Gastroesophageal sphincter (tissue), 4 donors: Measurements from ENCODE around the gene OFD1. TPM values are rescaled to one million over a fixed set of nuclear protein-coding genes. Genes with fewer than 3 reads are reported as not detected.
A peak's percentile ranks its signal among the peaks of the same experiment; 100 is the strongest.

Source experiments
- ATAC-seq: fragments of 150-250 bp; one replicate; pipeline ENCODE4 v1.9.1; 2016; ENCODE audit warnings: mild to moderate bottlenecking, moderate library complexity
- H3K27ac ChIP-seq, 4 donors: fragments of 200-600 bp; sonication (generic) in 3 of 4; 1 replicate in 3 of 4; 2 replicates in 1 of 4; pipeline ENCODE4 v1.5.1; 2016 to 2019
- H3K27me3 ChIP-seq: fragments of 200-600 bp; sonication (generic); one replicate; pipeline ENCODE4 v1.5.1; 2019
- H3K36me3 ChIP-seq, 2 donors: fragments of 200-600 bp; sonication (generic); one replicate each; pipeline ENCODE4 v1.5.1; 2019; ENCODE audit warnings: control low read depth in 1 of 2
- H3K4me1 ChIP-seq, 3 donors: fragments of 200-600 bp; sonication (generic); 1 replicate in 2 of 3; 2 replicates in 1 of 3; pipeline ENCODE4 v1.5.1; 2016 to 2019; ENCODE audit warnings: control low read depth in 2 of 3
- H3K4me3 ChIP-seq, 2 donors: fragments of 200-600 bp; sonication (generic); one replicate each; pipeline ENCODE4 v1.5.1; 2019; ENCODE audit warnings: mild to moderate bottlenecking in 1 of 2, moderate library complexity in 1 of 2
- H3K9me3 ChIP-seq, 3 donors: fragments of 200-600 bp; sonication (generic); one replicate each; pipeline ENCODE4 v1.5.1; 2017 to 2019; ENCODE audit warnings: control low read depth in 2 of 3
- EP300 ChIP-seq: sonication (generic); formaldehyde crosslinking; IDR thresholded peaks from one replicate; pipeline ENCODE4 v1.6.1; 2017; ENCODE audit warnings: antibody characterized with exemption, mild to moderate bottlenecking
- POLR2A ChIP-seq, 2 donors: fragments of 450-650 bp; IDR thresholded peaks; one replicate each; pipeline ENCODE4 v1.6.1; 2017; ENCODE audit warnings: antibody characterized with exemption in 2 of 2, mild to moderate bottlenecking in 2 of 2, moderate library complexity in 1 of 2
- POLR2AphosphoS5 ChIP-seq: sonication (generic); formaldehyde crosslinking; IDR thresholded peaks from one replicate; pipeline ENCODE4 v1.6.1; 2017; ENCODE audit warnings: antibody characterized with exemption
- WGBS, 2 donors: methylation state at CpG; one replicate each; pipeline ENCODE4 v1.1.5; 2018; ENCODE audit warnings: low coverage in 1 of 2; 5-methylcytosine and 5-hydroxymethylcytosine counted together
- total RNA-seq, 4 donors: library from RNA; depleted of rRNA; stranded (reverse); fragments of >200 nt; gene quantifications; one replicate each; pipeline ENCODE4 v1.1.0, GENCODE V29; 2016
- TF ChIP-seq, protein P1 (sequence below), 4 experiments: fragments of 200-600 bp in 2 of 4; fragments of 450-650 bp in 2 of 4; sonication (generic) in 1 of 4; IDR thresholded peaks; one replicate each; pipeline ENCODE4 v1.5.1; 2017 to 2019; ENCODE audit warnings: antibody characterized with exemption in 4 of 4, mild to moderate bottlenecking in 2 of 4, moderate library complexity in 2 of 4

The OFD1 gene
- total RNA-seq, 4 donors from 2014 or later, result 15.2 to 26.6 (median 22.5) TPM

DNA sequence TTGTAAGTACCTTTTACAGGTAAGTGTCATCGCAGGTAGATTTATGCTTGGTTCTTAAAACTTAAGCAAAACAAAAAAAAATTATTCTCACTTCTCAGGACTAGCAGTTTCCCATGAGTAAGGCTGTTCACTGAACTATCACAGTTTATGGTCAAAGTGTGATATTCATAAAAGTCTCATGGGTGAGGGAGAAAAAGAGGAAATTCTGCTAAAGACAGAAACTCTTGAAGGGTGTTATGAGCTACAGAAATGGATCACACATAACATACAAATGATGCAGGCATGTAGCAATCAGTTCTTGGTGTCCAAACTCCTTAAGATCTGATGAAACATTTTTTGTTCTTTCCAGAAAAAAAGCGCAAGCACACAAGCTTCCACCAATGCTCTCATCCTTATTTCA is 37.1 kb upstream of the OFD1 start:
- TF ChIP-seq POLR2AphosphoS5, result no peak
- TF ChIP-seq, protein P1, sequence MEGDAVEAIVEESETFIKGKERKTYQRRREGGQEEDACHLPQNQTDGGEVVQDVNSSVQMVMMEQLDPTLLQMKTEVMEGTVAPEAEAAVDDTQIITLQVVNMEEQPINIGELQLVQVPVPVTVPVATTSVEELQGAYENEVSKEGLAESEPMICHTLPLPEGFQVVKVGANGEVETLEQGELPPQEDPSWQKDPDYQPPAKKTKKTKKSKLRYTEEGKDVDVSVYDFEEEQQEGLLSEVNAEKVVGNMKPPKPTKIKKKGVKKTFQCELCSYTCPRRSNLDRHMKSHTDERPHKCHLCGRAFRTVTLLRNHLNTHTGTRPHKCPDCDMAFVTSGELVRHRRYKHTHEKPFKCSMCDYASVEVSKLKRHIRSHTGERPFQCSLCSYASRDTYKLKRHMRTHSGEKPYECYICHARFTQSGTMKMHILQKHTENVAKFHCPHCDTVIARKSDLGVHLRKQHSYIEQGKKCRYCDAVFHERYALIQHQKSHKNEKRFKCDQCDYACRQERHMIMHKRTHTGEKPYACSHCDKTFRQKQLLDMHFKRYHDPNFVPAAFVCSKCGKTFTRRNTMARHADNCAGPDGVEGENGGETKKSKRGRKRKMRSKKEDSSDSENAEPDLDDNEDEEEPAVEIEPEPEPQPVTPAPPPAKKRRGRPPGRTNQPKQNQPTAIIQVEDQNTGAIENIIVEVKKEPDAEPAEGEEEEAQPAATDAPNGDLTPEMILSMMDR (IDR thresholded peaks at IDR 0.05), result no peak
- TF ChIP-seq EP300, result no peak
- no peak for TF ChIP-seq POLR2A (IDR thresholded peaks at IDR 0.05)
- Histone ChIP-seq H3K27ac (no peak overlapping the region), H3K27me3 (no peaks in the 10 kb centered on the region), H3K4me3 (no peak overlapping the region), H3K9me3 (no peaks in the 10 kb centered on the region), H3K4me1 (peaks cover 0 to 95% (median 3%) of the 10 kb centered on the region in 3 donors), H3K36me3 (no peaks in the 10 kb centered on the region)
- 86 to 90% methylated on average over 1 to 2 of the region's 2 CpGs for WGBS, 2 donors
- ATAC-seq, result peak; percentile 11

DNA sequence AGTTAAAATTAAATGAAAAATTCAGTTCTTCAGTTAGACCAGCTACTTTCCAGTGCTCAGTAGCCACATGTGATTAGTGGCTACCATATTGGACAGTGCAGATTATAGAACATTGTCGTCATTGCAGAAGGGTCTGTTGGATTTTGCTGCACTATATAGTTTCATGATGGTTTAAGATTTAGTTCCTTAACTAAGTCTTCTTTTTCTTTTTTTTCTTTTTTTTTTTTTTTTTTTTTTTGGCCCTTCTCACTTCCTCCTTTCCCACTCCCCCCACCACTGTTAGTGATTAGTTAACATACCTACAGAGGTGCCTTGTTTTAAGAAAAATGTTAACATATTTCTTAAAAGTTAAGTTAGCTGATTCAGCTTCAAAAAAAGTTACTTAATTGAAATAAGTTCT is 36.6 kb upstream of the OFD1 start:
- Histone ChIP-seq H3K27ac (no peak overlapping the region), H3K36me3 (no peaks in the 10 kb centered on the region), H3K4me3 (no peak overlapping the region), H3K4me1 (peaks cover 0 to 93% (median 3%) of the 10 kb centered on the region in 3 donors), H3K9me3 (no peaks in the 10 kb centered on the region), H3K27me3 (no peaks in the 10 kb centered on the region)
- TF ChIP-seq, protein P1 (IDR thresholded peaks at IDR 0.05), result no peak
- TF ChIP-seq EP300, result no peak
- TF ChIP-seq POLR2A (IDR thresholded peaks at IDR 0.05), result no peak
- no peak for TF ChIP-seq POLR2AphosphoS5
- ATAC-seq, result no peak
- WGBS, 2 donors, result 100% methylated on average over 1 of the region's 1 CpG; no CpG with 5 or more reads in 1 of the 2 donors

DNA sequence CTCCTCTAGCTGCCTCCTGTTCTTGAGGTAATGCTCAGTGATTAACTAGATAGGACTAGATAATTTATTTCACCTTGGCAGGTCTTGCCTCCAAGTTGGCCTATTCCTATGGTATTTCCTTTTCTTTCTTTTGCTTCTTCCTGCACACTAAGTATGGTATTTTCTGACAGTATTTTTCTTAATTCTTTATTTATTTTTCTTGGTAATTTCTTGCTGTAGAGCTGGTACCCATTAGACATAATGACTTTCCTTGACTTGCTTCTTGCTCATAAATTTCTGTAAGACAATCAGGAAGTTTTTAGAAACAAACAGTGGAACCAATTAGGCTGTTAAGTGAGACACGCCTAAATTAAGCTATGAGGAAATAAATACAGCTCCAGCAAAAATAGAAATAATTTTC is 36.1 kb upstream of the OFD1 start:
- Histone ChIP-seq H3K4me1 (peaks cover 0 to 93% (median 3%) of the 10 kb centered on the region in 3 donors), H3K9me3 (no peaks in the 10 kb centered on the region), H3K27ac (no peak overlapping the region), H3K4me3 (no peak overlapping the region), H3K27me3 (no peaks in the 10 kb centered on the region), H3K36me3 (no peaks in the 10 kb centered on the region)
- 50% methylated on average over 1 of the region's 1 CpG; no CpG with 5 or more reads in 1 of the 2 donors for WGBS, 2 donors
- TF ChIP-seq EP300, result no peak
- TF ChIP-seq, protein P1 (IDR thresholded peaks at IDR 0.05), result no peak
- TF ChIP-seq POLR2A (IDR thresholded peaks at IDR 0.05), result no peak
- no peak for TF ChIP-seq POLR2AphosphoS5
- ATAC-seq, result no peak

DNA sequence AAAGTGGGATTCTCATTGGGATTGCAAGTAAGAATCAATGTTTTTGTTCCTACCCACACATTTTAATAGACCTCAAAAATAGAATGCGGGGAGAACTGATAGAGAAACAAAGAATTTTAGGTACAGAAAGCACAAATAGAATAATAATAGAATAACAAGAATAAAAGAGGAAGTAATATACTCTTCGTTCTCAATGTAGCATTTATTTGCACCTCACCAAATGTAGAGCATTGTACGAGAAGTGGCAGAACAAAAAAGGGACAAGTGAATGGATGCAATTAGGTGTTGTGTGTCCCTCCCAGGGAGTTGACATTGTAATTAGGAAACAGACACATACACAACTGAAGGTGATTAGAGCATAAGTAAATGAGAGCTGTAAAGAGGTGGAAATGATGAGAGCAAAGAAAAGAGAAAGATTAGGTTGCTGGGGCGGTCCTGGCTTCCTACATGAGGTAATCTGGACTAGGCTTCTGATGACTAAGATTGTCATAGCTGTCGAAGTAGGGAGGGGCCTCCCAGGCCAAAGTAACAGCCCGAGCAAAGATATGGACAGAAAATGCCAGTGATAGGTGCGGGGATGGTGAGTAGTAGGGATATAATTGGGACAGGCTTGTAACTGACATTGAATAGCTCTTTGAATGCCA is 35.2 kb upstream of the OFD1 start:
- no peak for TF ChIP-seq POLR2AphosphoS5
- TF ChIP-seq, protein P1 (IDR thresholded peaks at IDR 0.05), result no peak
- TF ChIP-seq POLR2A (IDR thresholded peaks at IDR 0.05), result no peak
- TF ChIP-seq EP300, result no peak

DNA sequence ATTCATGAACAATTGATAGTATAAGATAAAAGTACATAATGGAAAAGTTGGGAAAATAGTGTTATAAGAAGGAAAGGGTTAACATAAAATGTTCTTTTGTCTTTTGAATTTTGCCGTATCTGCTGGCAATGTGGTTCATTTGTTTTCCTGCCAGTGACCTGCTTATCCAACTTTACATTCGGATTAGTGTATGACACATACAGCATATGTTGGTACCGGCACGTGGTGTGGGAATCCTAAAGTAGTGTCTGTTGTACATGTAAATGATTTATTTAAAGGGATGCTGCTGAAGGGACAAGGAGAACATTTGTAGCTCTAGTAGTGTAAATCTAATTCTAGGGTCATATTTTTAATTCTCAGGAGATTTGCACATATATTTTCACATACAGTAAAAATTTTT is 34.2 kb upstream of the OFD1 start:
- Histone ChIP-seq H3K9me3 (no peaks in the 10 kb centered on the region), H3K27ac (no peak overlapping the region), H3K36me3 (no peaks in the 10 kb centered on the region), H3K4me1 (peaks cover 0 to 80% (median 0%) of the 10 kb centered on the region in 3 donors), H3K27me3 (no peaks in the 10 kb centered on the region), H3K4me3 (no peak overlapping the region)
- 11 to 60% methylated on average over 2 to 4 of the region's 4 CpGs for WGBS, 2 donors
- TF ChIP-seq, protein P1 (IDR thresholded peaks at IDR 0.05), result no peak
- TF ChIP-seq EP300, result no peak
- no peak for TF ChIP-seq POLR2AphosphoS5
- TF ChIP-seq POLR2A (IDR thresholded peaks at IDR 0.05), result no peak
- no peak for ATAC-seq

More for the DNA sequence above, 35.2 kb upstream of the OFD1 start:
- no peak overlapping the region for H3K4me3 ChIP-seq
- 50 to 51% methylated on average over 7 of the region's 7 CpGs for WGBS, 2 donors
- H3K9me3 ChIP-seq, result no peaks in the 10 kb centered on the region
- peaks cover 0 to 90% (median 0%) of the 10 kb centered on the region in 3 donors for H3K4me1 ChIP-seq
- H3K27me3 ChIP-seq, result no peaks in the 10 kb centered on the region
- no peaks in the 10 kb centered on the region for H3K36me3 ChIP-seq
- peak; percentile 38 for ATAC-seq
- H3K27ac ChIP-seq, result no peak overlapping the region
